Measurements from ENCODE around the gene PAF1.

Gene PAF1

GRCh38 chr19:39369200-39369599, 21.7 kb downstream of the PAF1 start:
- H3K4me3 ChIP-seq (ENCODE audit: low read depth, low read length), result no peak overlapping the region
- no peak for DNase-seq (ENCODE audit: low read depth)
- no peak for TF ChIP-seq CTCF (conservative IDR thresholded peaks at IDR 0.05; ENCODE audit: low read depth, low read length)

- H3K4me3 ChIP-seq (ENCODE audit: low read depth, low read length), result no peak overlapping the region
- DNase-seq (ENCODE audit: low read depth), result no peak
- no peak for TF ChIP-seq CTCF (conservative IDR thresholded peaks at IDR 0.05; ENCODE audit: low read depth, low read length)
Measured at GRCh38 chr19:39365531-39365930, 25.4 kb downstream of the PAF1 start.

GRCh38 chr19:39363901-39364457, 26.9 kb downstream of the PAF1 start:
- no peak for TF ChIP-seq CTCF (conservative IDR thresholded peaks at IDR 0.05; ENCODE audit: low read depth, low read length)
- DNase-seq (ENCODE audit: low read depth), result peak; percentile 85
- no peak overlapping the region for H3K4me3 ChIP-seq (ENCODE audit: low read depth, low read length)

GRCh38 chr19:39362682-39363657, 27.9 kb downstream of the PAF1 start:
- no peak for TF ChIP-seq CTCF (conservative IDR thresholded peaks at IDR 0.05; ENCODE audit: low read depth, low read length)
- peak; percentile 89 for DNase-seq (ENCODE audit: low read depth)
- H3K4me3 ChIP-seq (ENCODE audit: low read depth, low read length), result no peak overlapping the region

- no peak for TF ChIP-seq CTCF (conservative IDR thresholded peaks at IDR 0.05; ENCODE audit: low read depth, low read length)
- peak; percentile 22 for DNase-seq (ENCODE audit: low read depth)
- H3K4me3 ChIP-seq (ENCODE audit: low read depth, low read length), result no peak overlapping the region
Measured at GRCh38 chr19:39360599-39360998, 30.3 kb downstream of the PAF1 start.

- H3K4me3 ChIP-seq (ENCODE audit: low read depth, low read length), result no peak overlapping the region
- no peak for TF ChIP-seq CTCF (conservative IDR thresholded peaks at IDR 0.05; ENCODE audit: low read depth, low read length)
- no peak for DNase-seq (ENCODE audit: low read depth)
Measured at GRCh38 chr19:39359026-39359425, 31.9 kb downstream of the PAF1 start.
